HG02798 (cell line): Measurements from ENCODE around the gene DLG2.

Source experiments
- ATAC-seq: cut with Tn5 transposase; IDR thresholded peaks from one replicate; pipeline ENCODE4 v1.9.1; 2021; ENCODE audit warnings: mild to moderate bottlenecking; ENCODE audit not compliant: unreplicated experiment, poor library complexity

DLG2 gene

DNA sequence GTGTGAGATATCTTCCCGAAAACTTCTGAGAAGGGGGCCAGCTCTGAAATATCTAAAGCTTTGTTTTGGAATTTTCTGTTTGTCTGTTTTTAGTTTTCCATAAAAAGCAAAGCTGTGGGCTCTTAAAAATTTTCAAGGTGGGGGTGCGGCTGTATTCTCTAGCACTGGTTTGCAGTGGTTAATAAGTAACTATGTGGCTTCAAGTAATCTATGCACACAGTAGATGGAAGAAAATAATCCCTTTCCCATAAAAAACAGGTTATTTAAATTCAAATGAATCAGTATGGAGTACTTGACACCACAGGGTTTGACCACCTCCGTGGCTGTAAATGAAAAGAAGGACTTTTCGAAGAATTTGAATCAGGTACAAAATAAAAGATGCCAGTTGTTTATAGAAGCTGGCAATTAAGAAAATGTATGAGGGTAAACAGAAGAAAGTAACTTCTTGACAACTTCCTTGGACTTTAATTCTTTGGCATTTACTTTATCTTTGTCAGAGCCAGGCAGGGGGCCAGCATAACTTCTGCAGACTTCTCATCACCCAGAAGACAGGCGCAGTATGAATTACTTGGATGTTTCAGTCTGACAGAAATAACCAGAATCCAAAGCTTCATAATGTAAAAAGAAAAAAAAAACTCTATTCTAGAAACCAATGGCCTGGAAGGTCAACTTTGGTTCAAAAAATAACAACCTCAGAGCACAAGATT is 981.0 kb downstream of the DLG2 start:
- ATAC-seq = no peak

DNA sequence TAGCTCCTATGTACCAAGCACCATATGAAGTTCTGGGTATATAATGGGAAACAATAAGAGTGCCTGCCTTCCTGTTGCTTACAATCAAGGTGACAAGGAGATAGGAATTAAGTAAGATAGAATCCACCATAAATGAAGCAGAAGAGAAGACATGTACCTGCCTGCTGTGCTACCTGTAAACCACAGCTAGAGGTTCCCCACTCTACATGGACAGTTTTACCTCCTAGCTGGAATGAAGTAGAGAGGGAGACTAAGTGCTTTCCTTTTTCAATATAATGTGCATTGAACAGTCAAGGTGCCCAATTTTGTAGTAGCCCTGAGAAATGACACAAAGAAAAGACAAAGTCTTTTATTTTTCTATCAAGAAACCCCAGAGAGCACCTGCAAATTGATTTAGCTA is 984.6 kb downstream of the DLG2 start:
- ATAC-seq = no peak

DNA sequence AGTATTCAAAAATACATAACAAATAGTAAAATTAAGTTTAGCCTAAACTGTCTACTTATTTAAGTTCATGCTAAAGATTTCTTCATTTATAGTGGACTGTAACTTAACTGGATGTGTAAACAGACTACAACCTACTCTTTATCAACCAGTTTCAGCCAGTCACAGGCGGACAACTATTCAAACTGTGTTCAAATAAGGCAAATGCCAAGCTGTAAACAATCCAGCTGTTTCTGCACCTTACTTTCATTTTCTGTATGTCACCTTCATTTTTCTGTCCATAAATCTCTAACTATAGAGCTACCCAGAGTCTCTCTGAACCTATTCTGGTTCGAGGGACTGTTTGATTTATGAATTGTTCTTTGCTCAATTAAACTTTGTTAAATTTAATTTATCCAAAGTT is 992.8 kb downstream of the DLG2 start:
- ATAC-seq = peak; percentile 38

DNA sequence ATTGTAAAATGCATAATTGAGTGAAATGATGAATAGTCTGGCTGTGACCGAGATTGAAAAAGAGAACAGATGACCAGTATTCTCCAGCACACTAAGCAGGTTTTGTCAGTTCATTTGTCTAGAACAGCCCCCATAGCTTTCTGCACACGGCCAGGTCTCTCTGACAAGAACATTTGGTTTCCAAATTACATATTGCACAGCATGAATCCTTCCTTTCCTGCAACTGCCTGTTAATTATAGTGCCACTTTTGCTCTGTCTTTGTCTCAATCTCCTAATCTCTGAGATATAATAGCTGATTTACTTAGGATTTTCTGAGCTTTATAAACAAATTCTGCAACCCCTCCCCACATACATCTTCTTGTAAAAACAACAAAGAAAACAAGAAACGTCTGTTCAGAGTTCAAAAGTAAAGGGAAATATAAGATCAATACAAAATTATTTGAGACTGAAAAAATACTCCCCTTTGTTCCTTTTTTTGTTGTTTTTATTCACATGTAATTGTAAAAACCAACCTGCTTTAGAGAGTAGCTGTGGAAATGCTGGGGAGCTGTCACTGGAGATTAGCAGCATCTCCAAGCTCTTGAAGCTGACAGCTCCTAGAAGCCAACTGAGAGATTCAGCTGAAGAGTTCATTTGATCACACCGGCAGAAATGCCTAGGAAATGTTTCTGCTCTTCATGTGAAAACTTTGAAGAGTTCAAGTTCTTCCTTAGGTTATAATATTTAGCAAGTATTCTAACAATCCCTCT is 998.1 kb downstream of the DLG2 start:
- ATAC-seq = no peak

GRCh38 chr11:84626256-84626655 is 1000.9 kb downstream of the DLG2 start:
- ATAC-seq = no peak

DNA sequence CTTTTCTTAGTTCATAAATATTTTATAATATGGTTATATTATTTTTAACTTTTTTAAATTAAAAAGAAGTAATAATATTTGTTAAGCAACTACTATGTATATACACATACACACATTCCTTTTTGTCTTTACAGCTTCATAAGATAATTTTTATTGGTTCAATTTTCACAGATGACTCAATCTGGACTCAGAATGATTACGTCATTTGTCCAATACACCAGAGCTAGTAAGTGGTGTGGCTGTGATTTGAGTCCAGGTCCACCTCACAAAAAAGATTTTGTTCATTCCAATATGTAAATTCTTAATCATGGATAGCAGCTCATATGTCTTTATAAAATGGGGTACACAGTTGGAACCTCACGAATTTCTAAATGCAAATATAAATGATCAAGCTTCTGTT is 1014.5 kb downstream of the DLG2 start:
- ATAC-seq = no peak

DNA sequence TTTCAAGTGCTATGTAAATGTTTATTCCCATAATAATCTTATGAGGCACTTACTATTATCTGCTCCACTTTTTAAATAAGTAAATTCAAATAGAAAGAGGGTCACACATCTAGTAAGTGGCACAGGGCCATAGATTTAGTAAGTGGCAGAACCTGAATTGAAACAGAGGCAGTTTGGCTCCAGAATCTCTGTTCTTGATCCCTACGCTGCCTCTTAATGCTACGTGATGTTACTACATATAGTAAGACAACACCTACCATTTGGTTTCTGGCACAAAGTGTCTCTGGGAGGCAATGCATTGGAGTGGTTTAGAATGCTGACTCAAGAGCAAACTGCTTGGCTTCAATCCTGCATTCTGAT is 1018.3 kb downstream of the DLG2 start:
- ATAC-seq = no peak

DNA sequence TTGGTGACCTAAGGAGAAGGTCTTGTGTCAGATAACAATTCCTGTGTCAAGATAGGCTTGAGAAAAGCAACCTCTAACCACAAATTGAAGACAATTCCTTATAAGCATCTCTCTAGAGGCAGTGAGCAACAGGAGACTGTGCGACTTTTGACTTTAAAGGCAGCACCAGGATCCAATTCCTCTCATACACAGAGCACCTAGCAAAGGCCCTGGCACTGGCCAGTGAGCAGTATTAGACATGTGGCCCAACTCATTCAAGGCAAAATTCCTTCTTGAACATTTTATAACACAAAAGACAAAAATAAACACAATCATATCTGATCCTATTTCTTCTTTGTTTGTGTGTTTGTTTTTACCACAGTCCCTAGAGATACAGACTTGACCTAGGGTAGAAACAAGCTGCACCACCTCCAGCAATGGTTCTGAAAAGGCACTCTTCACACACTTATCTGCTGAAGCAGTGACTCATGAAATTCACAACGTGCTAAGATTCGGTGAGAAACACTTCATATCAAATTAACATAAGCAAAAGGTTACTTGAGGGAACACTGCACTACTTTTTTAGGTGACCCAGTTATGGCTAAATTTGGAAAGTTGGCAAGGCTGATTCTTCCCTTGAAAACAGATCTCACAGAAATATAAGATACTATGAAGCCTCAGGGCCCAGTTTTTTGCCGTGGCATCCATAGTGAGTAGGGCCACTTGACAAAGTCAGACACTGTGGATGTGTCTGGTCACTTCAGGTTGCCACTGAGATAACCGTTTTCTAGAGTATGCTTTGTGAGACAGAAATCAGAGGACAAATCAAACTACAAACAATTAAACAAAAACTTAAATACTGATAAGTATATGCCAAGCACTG is 1018.9 kb downstream of the DLG2 start:
- no peak for ATAC-seq

GRCh38 chr11:84594602-84595001 is 1032.5 kb downstream of the DLG2 start:
- no peak for ATAC-seq

- no peak for ATAC-seq
These were observed 1037.0 kb downstream of the DLG2 start for GRCh38 chr11:84590106-84590505.

DNA sequence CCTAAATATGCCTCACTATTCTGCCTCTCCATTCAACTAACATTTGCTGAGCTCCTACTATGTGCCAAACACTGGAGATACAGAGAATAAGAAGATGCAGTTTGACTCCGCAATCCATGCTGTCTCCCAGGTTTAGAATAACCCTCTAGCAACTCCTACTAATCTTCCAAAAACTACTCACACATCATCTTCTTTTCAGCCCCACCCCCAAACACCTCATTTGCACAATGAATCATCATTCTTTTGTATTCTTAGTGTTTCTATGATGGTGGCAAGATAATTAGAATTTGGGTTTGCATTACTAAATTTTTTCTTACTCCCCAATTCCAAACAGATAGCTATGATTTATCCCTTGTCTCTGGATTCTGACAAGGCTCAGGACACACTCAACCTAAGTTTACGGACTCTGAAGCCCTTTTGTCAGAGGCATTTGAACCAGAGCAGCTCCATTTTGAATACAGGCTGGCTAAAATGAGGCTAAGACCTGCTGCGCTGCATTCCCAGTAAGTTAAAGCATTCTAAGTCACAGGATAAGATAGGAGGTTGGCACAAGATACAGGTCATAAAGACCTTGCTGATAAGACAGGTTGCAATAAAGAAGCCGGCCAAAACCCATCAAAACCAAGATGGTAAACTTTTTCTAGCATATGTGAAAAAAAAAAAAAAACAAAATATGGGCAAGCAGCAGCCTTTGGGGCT is 1038.9 kb downstream of the DLG2 start:
- ATAC-seq = no peak

GRCh38 chr11:84583106-84583505 is 1044.0 kb downstream of the DLG2 start:
- ATAC-seq = no peak

- no peak for ATAC-seq
These were observed 1046.1 kb downstream of the DLG2 start for GRCh38 chr11:84581083-84581482.

DNA sequence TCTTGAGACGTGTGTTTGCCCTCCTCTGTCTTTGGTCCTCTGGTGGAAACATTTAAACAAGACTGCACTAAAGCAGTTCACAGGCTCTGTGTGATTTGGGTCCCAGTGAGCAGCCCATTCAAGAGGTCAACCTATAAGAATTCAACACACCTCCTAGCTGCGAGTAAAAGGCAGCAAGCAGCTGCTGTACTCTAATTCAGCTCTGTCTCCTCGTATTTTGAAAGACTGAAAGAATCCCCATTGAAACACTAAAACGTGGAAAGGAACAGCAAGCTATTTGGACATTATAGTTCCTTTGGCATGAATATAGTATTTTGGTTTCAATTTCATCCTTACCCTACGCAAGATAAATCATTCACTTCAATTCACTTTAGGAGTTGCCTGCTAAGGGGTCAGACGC is 1046.7 kb downstream of the DLG2 start:
- ATAC-seq = no peak

GRCh38 chr11:84573868-84574267 is 1053.3 kb downstream of the DLG2 start:
- no peak for ATAC-seq

DNA sequence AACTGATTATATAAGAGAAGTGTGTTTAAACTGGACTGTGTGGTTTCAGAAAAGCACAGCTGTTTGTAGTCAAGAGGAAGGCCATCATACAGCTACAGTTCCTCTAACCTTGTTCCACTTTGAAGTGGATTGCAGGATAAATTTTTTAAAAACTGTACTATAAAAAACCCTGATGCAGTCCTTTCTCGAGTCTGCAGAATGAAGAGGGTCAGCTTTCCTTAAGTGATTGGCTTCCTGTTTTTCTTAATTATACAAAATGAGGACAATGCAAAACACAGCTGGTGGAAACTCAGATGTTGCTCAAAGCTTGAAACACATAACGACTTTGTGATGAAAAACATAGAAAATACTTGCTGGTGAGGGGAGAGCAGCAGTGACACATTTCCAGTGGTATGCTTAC is 1060.5 kb downstream of the DLG2 start:
- ATAC-seq = no peak

DNA sequence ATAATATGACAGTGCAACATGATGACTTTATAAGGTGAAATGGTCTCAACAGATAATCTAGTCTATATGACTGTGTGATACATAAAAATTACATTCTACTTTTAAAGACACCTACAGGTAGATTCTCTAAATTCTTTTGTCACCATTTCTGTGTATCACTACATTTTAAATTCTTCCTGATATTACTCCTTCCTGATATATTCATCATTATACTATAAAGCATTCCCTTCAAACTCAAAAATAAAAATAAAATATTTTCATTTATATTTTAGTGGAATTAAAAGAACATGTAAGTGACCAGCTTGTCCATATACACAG is 1062.3 kb downstream of the DLG2 start:
- no peak for ATAC-seq

- ATAC-seq = peak; percentile 84
These were observed 1062.8 kb downstream of the DLG2 start for GRCh38 chr11:84564180-84564866.

DNA sequence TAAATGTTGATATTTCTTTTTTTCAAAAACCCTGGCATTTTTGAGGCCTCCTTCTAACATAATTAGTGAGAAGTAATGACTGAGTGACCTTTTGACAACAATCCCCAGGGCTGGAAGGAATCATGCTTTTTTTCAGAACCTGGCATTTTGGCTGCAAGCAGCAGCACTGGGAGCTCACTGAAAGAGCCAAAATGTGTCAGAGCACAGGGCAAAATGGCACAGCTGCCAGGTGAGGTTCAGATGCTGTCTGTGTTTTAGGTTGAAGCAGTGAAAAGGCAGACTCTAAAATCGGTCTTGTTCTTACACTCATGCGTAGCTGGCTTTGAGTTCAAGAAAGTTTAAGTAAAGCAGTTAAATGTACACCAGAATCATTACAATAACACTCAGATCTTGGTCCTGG is 1063.8 kb downstream of the DLG2 start:
- no peak for ATAC-seq

DNA sequence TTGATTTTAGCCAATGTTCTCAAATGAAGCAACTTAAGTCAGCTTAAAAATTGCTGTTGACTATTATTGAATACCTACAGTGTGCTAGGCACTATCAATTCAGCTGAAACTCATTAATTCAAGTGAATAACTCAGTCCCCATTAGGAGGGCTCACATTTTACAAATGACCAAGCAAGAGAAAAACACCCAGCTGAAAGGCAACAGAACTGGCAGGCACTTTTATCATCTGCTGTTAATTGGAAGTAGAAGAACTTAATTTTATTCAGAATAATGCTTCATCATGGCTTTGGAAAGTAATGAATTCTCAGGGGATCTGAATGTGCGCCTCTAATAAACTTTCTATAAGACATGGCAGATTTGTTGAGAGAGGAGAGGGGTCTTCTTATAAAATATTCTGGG is 1066.9 kb downstream of the DLG2 start:
- no peak for ATAC-seq
